Measurements from ENCODE around the gene GALK1. TPM values are rescaled to one million over a fixed set of nuclear protein-coding genes. Genes with fewer than 3 reads are reported as not detected.
A peak's percentile ranks its signal among the peaks of the same experiment; 100 is the strongest.

The GALK1 gene
- total RNA-seq, 1 donor from 2014 or later: 23.3 TPM

GRCh38 chr17:75737133-75737962 lies 27.6 kb downstream of the GALK1 start:
- ATAC-seq (ENCODE audit: poor library complexity) (no peak), DNase-seq (no peak)
- intact Hi-C loops (cut with DNase I): no loop called here

- intact Hi-C loops (cut with DNase I): no loop called here
- ATAC-seq (ENCODE audit: poor library complexity) (no peak), DNase-seq (no peak)
Observed at GRCh38 chr17:75736173-75736835, 28.7 kb downstream of the GALK1 start.

GRCh38 chr17:75734674-75735294 lies 30.2 kb downstream of the GALK1 start:
- DNase-seq: no peak
- no peak for ATAC-seq (ENCODE audit: poor library complexity)
- intact Hi-C loops (cut with DNase I): no loop called here

- no peak for DNase-seq
- no peak for ATAC-seq (ENCODE audit: poor library complexity)
- intact Hi-C loops (cut with DNase I): no loop called here
Observed at GRCh38 chr17:75733471-75733870, 31.5 kb downstream of the GALK1 start.

- ATAC-seq (ENCODE audit: poor library complexity): no peak
- intact Hi-C loops (cut with DNase I): no loop called here
- no peak for DNase-seq
Observed at GRCh38 chr17:75731716-75732498, 33.1 kb downstream of the GALK1 start.

GRCh38 chr17:75731086-75731715 lies 33.8 kb downstream of the GALK1 start:
- ATAC-seq (ENCODE audit: poor library complexity): no peak
- DNase-seq: no peak

GRCh38 chr17:75730065-75730464 lies 34.9 kb downstream of the GALK1 start:
- intact Hi-C loops (cut with DNase I): no loop called here
- DNase-seq: no peak
- ATAC-seq (ENCODE audit: poor library complexity): no peak

More at GRCh38 chr17:75731086-75731715, 33.8 kb downstream of the GALK1 start:
- intact Hi-C loops (cut with DNase I): no loop called here

- DNase-seq (no peak), ATAC-seq (ENCODE audit: poor library complexity) (no peak)
- intact Hi-C loops (cut with DNase I): no loop called here
Observed at GRCh38 chr17:75729351-75729750, 35.6 kb downstream of the GALK1 start.

GRCh38 chr17:75727391-75727790 lies 37.6 kb downstream of the GALK1 start:
- ATAC-seq (ENCODE audit: poor library complexity) (no peak), DNase-seq (no peak)
- intact Hi-C loops (cut with DNase I): no loop called here

GRCh38 chr17:75725504-75725903 lies 39.5 kb downstream of the GALK1 start:
- intact Hi-C loops (cut with DNase I): no loop called here
- DNase-seq (no peak), ATAC-seq (ENCODE audit: poor library complexity) (no peak)

- intact Hi-C loops (cut with DNase I): no loop called here
- no peak for DNase-seq
Observed at GRCh38 chr17:75724016-75725003, 40.7 kb downstream of the GALK1 start.

GRCh38 chr17:75723171-75723930 lies 41.6 kb downstream of the GALK1 start:
- ATAC-seq (ENCODE audit: poor library complexity): peak; percentile 38
- DNase-seq: peak; percentile 58
- intact Hi-C loops (cut with DNase I): no loop called here

More at GRCh38 chr17:75724016-75725003, 40.7 kb downstream of the GALK1 start:
- no peak for ATAC-seq (ENCODE audit: poor library complexity)

GRCh38 chr17:75722542-75723095 lies 42.4 kb downstream of the GALK1 start:
- DNase-seq: no peak
- ATAC-seq (ENCODE audit: poor library complexity): no peak
- intact Hi-C loops (cut with DNase I): no loop called here

- ATAC-seq (ENCODE audit: poor library complexity): peak; percentile 24
- intact Hi-C loops (cut with DNase I): no loop called here
- DNase-seq: no peak
Observed at GRCh38 chr17:75722076-75722475, 42.9 kb downstream of the GALK1 start.

GRCh38 chr17:75721463-75722011 lies 43.5 kb downstream of the GALK1 start:
- ATAC-seq (ENCODE audit: poor library complexity) (peak; percentile 8), DNase-seq (no peak)
- intact Hi-C loops (cut with DNase I): no loop called here
